Kidney (tissue), 14 donors: Measurements from ENCODE around the gene RHOT2. TPM values are rescaled to one million over a fixed set of nuclear protein-coding genes. Genes with fewer than 3 reads are reported as not detected.

Source experiments
- DNase-seq, 5 donors: peaks; one replicate each; pipeline ENCODE4 v3.0.0-alpha.2; 2013 to 2020
- FAIRE-seq: peaks from 2 replicates; lab custom pipeline; 2012; peaks lifted over from hg19 to GRCh38; lab: Jason Lieb, UNC
- H3K27ac ChIP-seq, 2 donors: one replicate each; pipeline ENCODE4 v1.7.0; 2013; ENCODE audit warnings: low read depth in 2 of 2, low read length in 2 of 2, inconsistent platforms in 1 of 2
- H3K27me3 ChIP-seq: one replicate; pipeline ENCODE4 v1.7.1; 2013; ENCODE audit warnings: low read length, inconsistent platforms; ENCODE audit not compliant: control insufficient read depth, insufficient read depth
- H3K36me3 ChIP-seq, 3 donors: one replicate each; pipeline versions ENCODE4 v1.7.0 to v1.7.1; 2013; ENCODE audit warnings: low read length in 3 of 3, control low read depth in 1 of 3, inconsistent platforms in 1 of 3; ENCODE audit not compliant: insufficient read depth in 3 of 3, control insufficient read depth in 2 of 3
- H3K4me1 ChIP-seq, 3 donors: one replicate each; pipeline versions ENCODE4 v1.7.0 to v1.7.1; 2013; ENCODE audit warnings: low read length in 3 of 3, inconsistent platforms in 1 of 3, low read depth in 1 of 3; ENCODE audit not compliant: control insufficient read depth in 2 of 3, insufficient read depth in 2 of 3
- H3K4me3 ChIP-seq, 3 donors: one replicate each; pipeline versions ENCODE4 v1.7.0 to v1.8.1; 2013; ENCODE audit warnings: low read length in 3 of 3, control low read depth in 1 of 3, inconsistent platforms in 1 of 3
- H3K9ac ChIP-seq, 3 donors: one replicate each; pipeline versions ENCODE4 v1.7.0 to v1.7.1; 2013; ENCODE audit warnings: low read length in 3 of 3, control low read depth in 1 of 3, inconsistent platforms in 1 of 3
- H3K9me3 ChIP-seq, 3 donors: one replicate each; pipeline versions ENCODE4 v1.7.0 to v1.7.1; 2013; ENCODE audit warnings: low read length in 3 of 3, control low read depth in 1 of 3, inconsistent platforms in 1 of 3; ENCODE audit not compliant: control insufficient read depth in 2 of 3, insufficient read depth in 1 of 3
- CTCF ChIP-seq: IDR thresholded peaks from 3 replicates; pipeline ENCODE4 v1.5.1; 2012; ENCODE audit warnings: mild to moderate bottlenecking, moderate library complexity, borderline replicate concordance; ENCODE audit not compliant: insufficient read depth; ENCODE audit errors: extremely low read depth
- intact Hi-C: fragments of 100-400 bp; cut with DNase I; formaldehyde crosslinking; loops from one replicate; pipeline ENCODE4 v1.11.1; 2022
- polyA plus RNA-seq: library from polyadenylated mRNA; stranded (reverse); fragments of 350-450 nt; fragmentation: Illumina TruSeq; extraction: RNeasy Lipid Tissue Mini Kit (QIAGEN cat#74804); gene quantifications from one replicate; pipeline ENCODE4 v1.2.3, GENCODE V29; 2014; ENCODE audit warnings: low read depth, low replicate concordance; ENCODE audit not compliant: insufficient read depth
- total RNA-seq: library from RNA; stranded (reverse); fragmentation: NEBNext Ultra II Directional; extraction: Animal tissue kit (Norgen Biotek cat#: 25700); gene quantifications from one replicate; pipeline ENCODE4 v1.2.1, GENCODE V29; 2021
- donor health status: control.
- donor health status: control.
- donor health status: control.
- donor health status: control.
- donor health status: control.
- donor health status: DM: yes; HTN: yes; CAD: no.
- donor health status: Normal renal cell carcinoma (clear cell type).

Gene RHOT2
- total and polyA plus RNA-seq, 2 donors from 2014 or later: 90.5 to 117 TPM

GRCh38 chr16:633336-634050 is 34.4 kb upstream of the RHOT2 start:
- FAIRE-seq (no peak), DNase-seq (no peak)
- intact Hi-C loops: no loop called here
- H3K9me3 ChIP-seq: no peaks in the 10 kb centered on the region
- no peak overlapping the region for H3K9ac ChIP-seq
- H3K4me3 ChIP-seq: no peak overlapping the region
- TF ChIP-seq CTCF: no peak
- H3K36me3 ChIP-seq: no peaks in the 10 kb centered on the region
- H3K27me3 ChIP-seq: no peaks in the 10 kb centered on the region
- H3K4me1 ChIP-seq: peaks cover 0 to 42% (median 12%) of the 10 kb centered on the region in 3 donors
- no peak overlapping the region for H3K27ac ChIP-seq

GRCh38 chr16:634051-634670 is 33.8 kb upstream of the RHOT2 start:
- no peak for FAIRE-seq
- no peak overlapping the region for H3K9ac ChIP-seq
- intact Hi-C loops: no loop called here
- H3K36me3 ChIP-seq: no peaks in the 10 kb centered on the region
- H3K27me3 ChIP-seq: no peaks in the 10 kb centered on the region
- H3K27ac ChIP-seq: no peak overlapping the region
- no peak for DNase-seq
- TF ChIP-seq CTCF: no peak
- no peaks in the 10 kb centered on the region for H3K9me3 ChIP-seq
- H3K4me1 ChIP-seq: peaks cover 0 to 40% (median 8%) of the 10 kb centered on the region in 3 donors
- H3K4me3 ChIP-seq: no peak overlapping the region

- TF ChIP-seq CTCF: no peak
- DNase-seq: no peak
Measured at GRCh38 chr16:634996-635395, 32.9 kb upstream of the RHOT2 start.

More at GRCh38 chr16:634996-635395, 32.9 kb upstream of the RHOT2 start:
- peaks cover 0 to 33% (median 5%) of the 10 kb centered on the region in 3 donors for H3K4me1 ChIP-seq
- no peaks in the 10 kb centered on the region for H3K36me3 ChIP-seq
- FAIRE-seq: no peak
- H3K9ac ChIP-seq: peak overlapping the region in 1 of 3 donors; percentile 19
- intact Hi-C loops: no loop called here
- no peaks in the 10 kb centered on the region for H3K9me3 ChIP-seq
- peak overlapping the region in 1 of 3 donors; percentile 86 for H3K4me3 ChIP-seq
- H3K27me3 ChIP-seq: no peaks in the 10 kb centered on the region
- H3K27ac ChIP-seq: no peak overlapping the region
